ENCODE data around the gene C1orf53. TPM values are rescaled to one million over a fixed set of nuclear protein-coding genes. Genes with fewer than 3 reads are reported as not detected.

Gene C1orf53
- total RNA-seq, 4 donors from 2014 or later = 0.94 TPM; not detected in 3

DNA sequence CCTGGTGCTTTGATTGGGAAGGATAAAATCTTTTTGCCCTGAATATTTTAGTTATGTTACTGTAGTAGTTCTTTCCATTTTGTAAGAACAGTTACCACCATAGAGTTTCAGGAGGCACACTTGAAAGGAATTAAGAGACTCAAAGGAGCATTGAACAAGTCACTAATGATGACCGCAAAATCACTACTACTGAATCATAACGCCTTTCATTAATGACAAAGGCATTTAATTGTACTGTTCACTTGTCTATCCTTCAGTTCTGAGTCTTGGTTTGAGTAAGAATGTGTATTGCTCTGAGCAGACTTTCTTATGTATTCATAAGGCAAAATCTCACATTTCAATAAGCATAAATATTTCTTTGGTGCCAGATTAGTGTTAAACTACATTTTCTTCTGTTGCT is 39.6 kb downstream of the C1orf53 start:
- no peak for ATAC-seq
- no peak overlapping the region for H3K4me3 ChIP-seq
- H3K9me3 ChIP-seq = no peaks in the 10 kb centered on the region
- H3K27me3 ChIP-seq = peaks cover 16% of the 10 kb centered on the region
- TF ChIP-seq EP300 (IDR thresholded peaks at IDR 0.05) = no peak
- TF ChIP-seq POLR2A (IDR thresholded peaks at IDR 0.05) = no peak
- TF ChIP-seq, protein P1, sequence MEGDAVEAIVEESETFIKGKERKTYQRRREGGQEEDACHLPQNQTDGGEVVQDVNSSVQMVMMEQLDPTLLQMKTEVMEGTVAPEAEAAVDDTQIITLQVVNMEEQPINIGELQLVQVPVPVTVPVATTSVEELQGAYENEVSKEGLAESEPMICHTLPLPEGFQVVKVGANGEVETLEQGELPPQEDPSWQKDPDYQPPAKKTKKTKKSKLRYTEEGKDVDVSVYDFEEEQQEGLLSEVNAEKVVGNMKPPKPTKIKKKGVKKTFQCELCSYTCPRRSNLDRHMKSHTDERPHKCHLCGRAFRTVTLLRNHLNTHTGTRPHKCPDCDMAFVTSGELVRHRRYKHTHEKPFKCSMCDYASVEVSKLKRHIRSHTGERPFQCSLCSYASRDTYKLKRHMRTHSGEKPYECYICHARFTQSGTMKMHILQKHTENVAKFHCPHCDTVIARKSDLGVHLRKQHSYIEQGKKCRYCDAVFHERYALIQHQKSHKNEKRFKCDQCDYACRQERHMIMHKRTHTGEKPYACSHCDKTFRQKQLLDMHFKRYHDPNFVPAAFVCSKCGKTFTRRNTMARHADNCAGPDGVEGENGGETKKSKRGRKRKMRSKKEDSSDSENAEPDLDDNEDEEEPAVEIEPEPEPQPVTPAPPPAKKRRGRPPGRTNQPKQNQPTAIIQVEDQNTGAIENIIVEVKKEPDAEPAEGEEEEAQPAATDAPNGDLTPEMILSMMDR (IDR thresholded peaks at IDR 0.05) = no peak
- no peak for TF ChIP-seq POLR2AphosphoS5 (IDR thresholded peaks at IDR 0.05)
- H3K36me3 ChIP-seq = no peaks in the 10 kb centered on the region
- H3K27ac ChIP-seq = no peak overlapping the region
- WGBS, 2 donors (ENCODE audit: low coverage in 1 of 2) = 84 to 95% methylated on average over 2 of the region's 2 CpGs
- H3K4me1 ChIP-seq = no peaks in the 10 kb centered on the region

DNA sequence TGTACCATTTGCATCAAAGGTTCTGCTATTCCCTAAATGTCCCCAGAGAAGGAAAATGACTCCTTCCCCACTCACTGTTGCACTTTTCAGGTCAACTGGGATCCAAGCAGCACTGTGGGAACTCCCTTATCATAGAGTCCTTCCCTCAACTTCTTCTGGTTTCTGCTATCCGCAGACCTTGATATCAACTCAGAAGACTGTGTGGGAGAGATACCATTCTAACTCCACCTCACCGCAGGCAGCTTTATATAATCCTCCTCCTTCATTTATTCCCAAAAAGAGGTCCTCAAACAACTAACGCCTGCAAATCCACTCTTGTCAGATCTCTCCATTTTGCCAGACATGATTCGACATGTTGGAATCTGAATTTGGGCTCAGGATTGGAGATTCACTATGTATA is 42.1 kb downstream of the C1orf53 start:
- H3K9me3 ChIP-seq = no peaks in the 10 kb centered on the region
- WGBS, 2 donors (ENCODE audit: low coverage in 1 of 2) = 82 to 97% methylated on average over 3 to 4 of the region's 4 CpGs
- TF ChIP-seq POLR2AphosphoS5 (IDR thresholded peaks at IDR 0.05) (no peak), POLR2A (IDR thresholded peaks at IDR 0.05) (no peak), EP300 (IDR thresholded peaks at IDR 0.05) (no peak)
- TF ChIP-seq, protein P1 (IDR thresholded peaks at IDR 0.05) = no peak
- no peak overlapping the region for H3K4me3 ChIP-seq
- H3K27me3 ChIP-seq = peaks cover 15% of the 10 kb centered on the region
- H3K4me1 ChIP-seq = no peaks in the 10 kb centered on the region
- no peaks in the 10 kb centered on the region for H3K36me3 ChIP-seq
- no peak overlapping the region for H3K27ac ChIP-seq
- no peak for ATAC-seq

DNA sequence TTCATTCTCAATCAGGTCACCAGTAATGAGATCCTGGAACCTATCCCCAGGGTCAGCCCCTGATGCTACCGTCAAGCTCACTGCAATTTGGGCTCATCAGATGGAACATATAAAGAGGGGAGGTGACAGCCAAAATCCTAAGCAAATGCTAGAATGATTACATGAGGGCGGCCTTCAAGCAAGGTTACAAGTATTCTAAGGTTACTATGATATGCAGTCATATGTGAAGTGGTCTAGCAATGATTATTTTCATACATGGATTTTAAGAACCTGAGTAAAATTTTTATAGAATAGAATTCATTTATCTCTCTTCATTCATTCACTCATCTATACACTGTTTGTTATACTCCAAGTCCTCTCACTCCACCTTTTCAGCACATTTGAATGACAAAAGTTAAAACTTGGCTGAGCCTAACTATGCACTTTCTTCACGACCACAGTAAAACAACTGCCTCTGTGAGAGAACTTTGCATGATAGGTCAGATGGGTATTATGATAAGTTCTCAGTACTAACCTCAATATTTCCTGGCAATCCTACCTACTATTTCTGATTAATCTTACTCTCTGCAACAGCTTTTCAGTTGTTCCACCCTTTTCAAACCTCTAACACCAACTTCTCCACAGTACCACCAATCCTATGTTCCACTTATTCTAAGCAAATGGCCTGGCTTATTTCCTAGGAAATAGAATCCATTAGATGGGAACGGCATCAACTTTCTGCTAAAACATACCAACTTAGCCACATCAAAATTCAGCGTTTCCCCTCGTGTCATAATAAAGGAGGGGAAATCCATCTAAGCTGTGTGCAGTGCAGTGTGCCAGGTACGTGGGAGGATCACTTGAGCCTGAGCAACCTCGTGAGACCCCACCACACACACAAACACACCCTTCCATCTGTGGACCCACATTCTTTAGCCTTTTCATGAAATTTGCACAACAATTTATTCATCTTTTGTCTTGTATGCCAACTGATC is 46.8 kb downstream of the C1orf53 start:
- Histone ChIP-seq H3K36me3 (no peaks in the 10 kb centered on the region), H3K4me1 (no peaks in the 10 kb centered on the region), H3K27me3 (peaks cover 15% of the 10 kb centered on the region), H3K4me3 (no peak overlapping the region), H3K9me3 (no peaks in the 10 kb centered on the region), H3K27ac (no peak overlapping the region)
- TF ChIP-seq EP300 (IDR thresholded peaks at IDR 0.05) = no peak
- TF ChIP-seq POLR2AphosphoS5 (IDR thresholded peaks at IDR 0.05) = no peak
- TF ChIP-seq, protein P1 (IDR thresholded peaks at IDR 0.05) = no peak
- no peak for TF ChIP-seq POLR2A (IDR thresholded peaks at IDR 0.05)
- 65 to 74% methylated on average over 7 to 8 of the region's 8 CpGs for WGBS, 2 donors (ENCODE audit: low coverage in 1 of 2)
- no peak for ATAC-seq

DNA sequence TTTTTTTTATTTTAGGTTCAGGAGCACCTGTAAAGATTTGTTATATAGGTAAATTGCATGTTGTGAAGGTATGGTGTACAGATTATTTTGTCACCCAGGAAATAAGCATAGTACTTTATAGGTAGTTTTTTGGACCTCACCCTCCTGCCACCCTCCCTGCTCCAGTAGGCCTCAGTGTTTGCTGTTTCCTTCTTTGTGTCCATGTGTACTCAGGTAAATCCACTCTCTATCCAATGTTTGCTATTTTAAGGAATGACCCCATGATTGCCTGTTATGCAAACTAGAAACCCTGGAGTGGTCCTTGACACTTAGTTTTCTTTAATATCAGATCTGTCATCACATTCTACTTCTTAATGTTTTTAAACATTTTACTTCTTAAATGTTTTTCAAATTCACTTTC is 48.7 kb downstream of the C1orf53 start:
- TF ChIP-seq, protein P1 (IDR thresholded peaks at IDR 0.05) = no peak
- TF ChIP-seq POLR2A (IDR thresholded peaks at IDR 0.05) (no peak), POLR2AphosphoS5 (IDR thresholded peaks at IDR 0.05) (no peak), EP300 (IDR thresholded peaks at IDR 0.05) (no peak)
- no peak for ATAC-seq
- H3K36me3 ChIP-seq = no peaks in the 10 kb centered on the region
- H3K27me3 ChIP-seq = peaks cover 10% of the 10 kb centered on the region
- no peaks in the 10 kb centered on the region for H3K4me1 ChIP-seq
- H3K9me3 ChIP-seq = no peaks in the 10 kb centered on the region
- no peak overlapping the region for H3K27ac ChIP-seq
- H3K4me3 ChIP-seq = no peak overlapping the region

Data from gastroesophageal sphincter (tissue), 4 donors.